Gastrocnemius medialis (tissue), 4 donors: Measurements from ENCODE around the gene FYCO1. TPM values are rescaled to one million over a fixed set of nuclear protein-coding genes. Genes with fewer than 3 reads are reported as not detected.

ENCODE experiments used
- ATAC-seq, 2 donors: fragments of 150-250 bp; one replicate each; pipeline ENCODE4 v1.9.1; 2016
- DNase-seq, 2 donors: peaks; one replicate each; pipeline ENCODE4 v3.0.0-alpha.2; 2019
- H3K27ac ChIP-seq, 4 donors: fragments of 200-600 bp; sonication (generic); 1 replicate in 1 of 4; 2 replicates in 3 of 4; pipeline ENCODE4 v1.5.1; 2016 to 2018; ENCODE audit warnings: mild to moderate bottlenecking in 2 of 4, moderate library complexity in 1 of 4
- H3K27me3 ChIP-seq, 3 donors: fragments of 200-600 bp; sonication (generic) in 2 of 3; 1 replicate in 1 of 3; 2 replicates in 2 of 3; pipeline versions ENCODE4 v1.5.1 to v1.6.0; 2016 to 2019; ENCODE audit warnings: mild to moderate bottlenecking in 1 of 3, moderate library complexity in 1 of 3
- H3K36me3 ChIP-seq, 2 donors: fragments of 200-600 bp; sonication (generic) in 1 of 2; one replicate each; pipeline ENCODE4 v1.5.1; 2017 to 2018
- H3K4me1 ChIP-seq, 2 donors: fragments of 200-600 bp; sonication (generic) in 1 of 2; one replicate each; pipeline ENCODE4 v1.5.1; 2016 to 2017; ENCODE audit warnings: mild to moderate bottlenecking in 2 of 2
- H3K4me3 ChIP-seq, 4 donors: fragments of 200-600 bp; sonication (generic) in 3 of 4; 1 replicate in 1 of 4; 2 replicates in 3 of 4; pipeline ENCODE4 v1.5.1; 2016 to 2019; ENCODE audit warnings: mild to moderate bottlenecking in 2 of 4
- H3K9me3 ChIP-seq, 3 donors: fragments of 200-600 bp; sonication (generic) in 2 of 3; 1 replicate in 1 of 3; 2 replicates in 2 of 3; pipeline ENCODE4 v1.5.1; 2016 to 2019
- CTCF ChIP-seq, 5 experiments: fragments of 450-650 bp in 3 of 5; fragments of 200-600 bp in 2 of 5; sonication (generic) in 2 of 5; IDR thresholded peaks in 4 of 5; conservative IDR thresholded peaks in 1 of 5; 1 replicate in 4 of 5; 2 replicates in 1 of 5; pipeline ENCODE4 v1.5.1; 2016 to 2019; ENCODE audit warnings: antibody characterized with exemption in 5 of 5, mild to moderate bottlenecking in 3 of 5, moderate library complexity in 3 of 5
- POLR2A ChIP-seq, 2 donors: fragments of 450-650 bp; IDR thresholded peaks; one replicate each; pipeline ENCODE4 v1.6.1; 2017; ENCODE audit warnings: antibody characterized with exemption in 2 of 2, mild to moderate bottlenecking in 2 of 2, moderate library complexity in 2 of 2
- in situ Hi-C, 4 donors: fragments of 200-750 bp; cut with MboI; loops; one replicate each; pipeline versions ENCODE4 v1.15.0 to v1.8.0; 2017; ENCODE audit warnings: low sequenced_read_pairs in 4 of 4
- intact Hi-C: fragments of 100-400 bp; cut with DNase I; formaldehyde crosslinking; loops from one replicate; pipeline ENCODE4 v1.15.1; 2023; ENCODE audit warnings: low total_unique reads
- total RNA-seq, 4 donors: library from RNA; depleted of rRNA; stranded (reverse); fragments of >200 nt; gene quantifications; one replicate each; pipeline versions ENCODE4 v1.1.0 to v1.2.3, GENCODE V29; 2016

Gene FYCO1
- total RNA-seq, 4 donors from 2014 or later, result 47.4 to 99.8 (median 84.2) TPM

DNA sequence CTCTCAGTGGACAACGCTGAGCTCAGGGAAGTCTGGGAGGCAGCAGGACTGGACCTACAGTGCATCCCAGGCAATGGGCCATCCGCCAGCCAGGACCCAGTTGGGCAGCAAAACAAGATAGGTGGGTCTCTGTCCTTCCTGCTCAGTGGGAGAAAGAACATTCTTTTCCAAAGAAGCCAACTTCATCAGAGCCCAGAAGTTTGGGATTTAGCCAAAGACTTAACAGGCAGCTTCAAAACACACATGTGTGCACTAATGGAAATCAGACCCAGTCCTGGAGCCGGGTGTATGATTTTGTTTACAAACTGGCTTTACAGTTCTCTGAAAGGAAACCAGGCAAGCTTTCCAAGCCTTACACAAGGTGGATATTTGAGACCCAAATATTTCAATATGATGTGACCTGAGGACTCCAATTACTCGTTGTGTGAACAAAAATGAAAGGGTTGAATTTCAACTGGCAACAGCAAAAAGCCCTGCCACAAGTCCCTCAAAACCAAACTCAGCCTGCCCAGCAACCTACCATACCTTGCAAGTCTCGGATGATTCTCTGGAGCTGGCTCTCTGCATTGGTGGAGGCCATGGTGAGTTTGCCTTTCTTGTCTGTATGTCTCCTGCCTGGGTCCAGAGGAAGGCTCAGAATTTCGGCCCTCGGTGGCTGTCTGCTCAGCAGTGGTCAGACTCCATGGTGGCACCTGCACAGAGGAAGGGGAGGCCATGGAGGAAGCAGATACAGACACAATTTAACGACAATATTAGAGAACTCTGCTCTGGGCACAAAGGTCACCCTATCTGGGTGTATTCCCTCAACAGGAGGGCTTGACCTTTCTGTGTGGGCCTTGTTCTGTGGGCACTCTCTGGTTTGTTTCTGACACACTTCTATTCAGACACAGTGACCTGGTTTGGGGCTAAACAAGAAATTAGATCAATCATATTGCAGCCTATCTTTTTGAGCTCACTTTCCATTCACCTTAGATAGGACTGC is 11.0 kb downstream of the FYCO1 start:
- TF ChIP-seq POLR2A (IDR thresholded peaks at IDR 0.05), result peak in 1 of 2 donors; percentile 76
- no peak for TF ChIP-seq CTCF (IDR thresholded peaks at IDR 0.05 in 4 of 5, conservative IDR thresholded peaks at IDR 0.05 in 1 of 5)
- DNase-seq (peak; percentile 80 to 83), ATAC-seq (peak; percentile 46 to 56)
- H3K4me1 ChIP-seq, result peaks cover 99 to 100% of the 10 kb centered on the region in 2 donors
- H3K36me3 ChIP-seq, result peaks cover 0 to 35% of the 10 kb centered on the region in 2 donors
- no peaks in the 10 kb centered on the region for H3K27me3 ChIP-seq
- in situ Hi-C loops, result no loop called here
- intact Hi-C loops, result loop anchor here (5.0 to 10.0 kb wide), 2 partner anchors 167 to 580 kb away; partner anchors contain the start of gene LRRC2
- H3K9me3 ChIP-seq, result no peaks in the 10 kb centered on the region
- peak overlapping the region; percentile 27 to 36 (median 34) for H3K4me3 ChIP-seq
- H3K27ac ChIP-seq, result peak overlapping the region; percentile 97 to 100 (median 100)

DNA sequence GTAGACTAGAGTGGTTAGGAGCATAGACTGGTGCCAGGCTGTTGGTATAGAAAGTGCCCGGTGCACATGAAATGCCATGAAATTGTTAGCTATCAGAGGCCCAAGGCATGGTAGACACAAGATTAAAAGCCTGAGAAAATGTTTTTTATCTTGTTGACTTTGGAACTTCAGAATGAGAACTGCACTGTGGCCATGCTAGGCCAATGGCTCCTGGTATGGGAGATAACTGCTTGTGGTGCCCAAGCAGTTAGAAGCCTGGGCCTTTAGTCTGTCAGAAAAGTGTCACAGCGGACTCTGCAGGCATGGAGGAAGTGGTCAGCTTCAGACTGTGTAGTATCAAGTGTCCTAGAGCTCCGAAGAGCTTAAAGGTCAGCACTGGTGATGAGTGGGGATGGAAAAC is 11.9 kb downstream of the FYCO1 start:
- H3K36me3 ChIP-seq, result peaks cover 0 to 40% of the 10 kb centered on the region in 2 donors
- TF ChIP-seq CTCF (IDR thresholded peaks at IDR 0.05 in 4 of 5, conservative IDR thresholded peaks at IDR 0.05 in 1 of 5), result no peak
- peak in 1 of 2 donors; percentile 16 for TF ChIP-seq POLR2A (IDR thresholded peaks at IDR 0.05)
- in situ Hi-C loops (no loop called here), intact Hi-C loops (loop anchor here (10.0 kb wide), 1 partner anchor 581 kb away; the partner anchor contains the start of gene LRRC2)
- H3K4me1 ChIP-seq, result peaks cover 95 to 97% of the 10 kb centered on the region in 2 donors
- DNase-seq, result peak in 1 of 2 donors; percentile 65
- H3K27ac ChIP-seq, result peak overlapping the region; percentile 97 to 100 (median 100)
- H3K4me3 ChIP-seq, result no peak overlapping the region
- no peaks in the 10 kb centered on the region for H3K9me3 ChIP-seq
- ATAC-seq, result peak in 1 of 2 donors; percentile 28
- H3K27me3 ChIP-seq, result no peaks in the 10 kb centered on the region

- peak in 1 of 2 donors; percentile 7 for ATAC-seq
- Histone ChIP-seq H3K27me3 (no peaks in the 10 kb centered on the region), H3K27ac (peak overlapping the region; percentile 97 to 100 (median 100)), H3K4me1 (peaks cover 90 to 94% of the 10 kb centered on the region in 2 donors), H3K9me3 (no peaks in the 10 kb centered on the region), H3K36me3 (peaks cover 0 to 46% of the 10 kb centered on the region in 2 donors), H3K4me3 (no peak overlapping the region)
- no peak for TF ChIP-seq CTCF (IDR thresholded peaks at IDR 0.05 in 4 of 5, conservative IDR thresholded peaks at IDR 0.05 in 1 of 5)
- TF ChIP-seq POLR2A (IDR thresholded peaks at IDR 0.05), result peak in 1 of 2 donors; percentile 36
- intact Hi-C loops, result loop anchor here (10.0 kb wide), 1 partner anchor 583 kb away; the partner anchor contains the start of gene LRRC2
- in situ Hi-C loops, result no loop called here
- DNase-seq, result no peak
Measured at GRCh38 chr3:45981346-45982074, 14.1 kb downstream of the FYCO1 start.

- ATAC-seq (no peak), DNase-seq (no peak)
- TF ChIP-seq POLR2A (IDR thresholded peaks at IDR 0.05), result no peak
- Histone ChIP-seq H3K9me3 (no peaks in the 10 kb centered on the region), H3K36me3 (peaks cover 0 to 46% of the 10 kb centered on the region in 2 donors), H3K27ac (peak overlapping the region; percentile 97 to 100 (median 100)), H3K4me3 (no peak overlapping the region), H3K4me1 (peaks cover 90 to 94% of the 10 kb centered on the region in 2 donors), H3K27me3 (no peaks in the 10 kb centered on the region)
- in situ Hi-C loops, result no loop called here
- intact Hi-C loops, result loop anchor here (10.0 kb wide), 1 partner anchor 584 kb away; the partner anchor contains the start of gene LRRC2
Measured at GRCh38 chr3:45980819-45981218, 14.8 kb downstream of the FYCO1 start.
